ENCODE results near the gene ABI1. TPM values are rescaled to one million over a fixed set of nuclear protein-coding genes. Genes with fewer than 3 reads are reported as not detected.

Gene ABI1
- total RNA-seq, 1 experiment from 2014 or later: 79.8 TPM

- H3K36me3 ChIP-seq (ENCODE audit: insufficient read depth, low read length): peaks cover 37% of the 10 kb centered on the region; the same call in 1 of the 2 replicates
- peaks cover 33% of the 10 kb centered on the region for H3K79me2 ChIP-seq (ENCODE audit: low read length)
- peaks cover 7% of the 10 kb centered on the region for H3K4me1 ChIP-seq (ENCODE audit: low read length)
- no peak overlapping the region for H3K4me2 ChIP-seq (ENCODE audit: low read depth, low read length, poor library complexity, severe bottlenecking)
- H3K9ac ChIP-seq (ENCODE audit: low read length): no peak overlapping the region
- no peak overlapping the region for H3K4me3 ChIP-seq (ENCODE audit: low read length)
- no peaks in the 10 kb centered on the region for H3K9me3 ChIP-seq (ENCODE audit: low read length)
- no peaks in the 10 kb centered on the region for H3K9me2 ChIP-seq (replicated peaks; ENCODE audit: insufficient read depth, low read length)
- H4K20me1 ChIP-seq (ENCODE audit: insufficient read depth, low read depth, low read length): no peaks in the 10 kb centered on the region; the same call in 1 of the 2 replicates
- no peaks in the 10 kb centered on the region for H3K27me3 ChIP-seq (ENCODE audit: low read length)
- H2AFZ ChIP-seq (ENCODE audit: low read length): no peak overlapping the region
- no peak for DNase-seq
- H3K27ac ChIP-seq (ENCODE audit: low read length): no peak overlapping the region
Observed at GRCh38 chr10:26723016-26723415, 137.7 kb downstream of the ABI1 start.

GRCh38 chr10:26721561-26721960 lies 139.2 kb downstream of the ABI1 start:
- no peak overlapping the region for H3K4me2 ChIP-seq (ENCODE audit: low read depth, low read length, poor library complexity, severe bottlenecking)
- no peak overlapping the region for H2AFZ ChIP-seq (ENCODE audit: low read length)
- peaks cover 37% of the 10 kb centered on the region for H3K79me2 ChIP-seq (ENCODE audit: low read length)
- H3K9ac ChIP-seq (ENCODE audit: low read length): no peak overlapping the region
- no peaks in the 10 kb centered on the region for H3K9me2 ChIP-seq (replicated peaks; ENCODE audit: insufficient read depth, low read length)
- no peaks in the 10 kb centered on the region for H3K9me3 ChIP-seq (ENCODE audit: low read length)
- H4K20me1 ChIP-seq (ENCODE audit: insufficient read depth, low read depth, low read length): no peaks in the 10 kb centered on the region; the same call in 1 of the 2 replicates
- H3K27ac ChIP-seq (ENCODE audit: low read length): no peak overlapping the region
- DNase-seq: no peak
- no peak overlapping the region for H3K4me3 ChIP-seq (ENCODE audit: low read length)
- H3K27me3 ChIP-seq (ENCODE audit: low read length): no peaks in the 10 kb centered on the region
- H3K36me3 ChIP-seq (ENCODE audit: insufficient read depth, low read length): peaks cover 34% of the 10 kb centered on the region; the same call in 1 of the 2 replicates
- peaks cover 6% of the 10 kb centered on the region for H3K4me1 ChIP-seq (ENCODE audit: low read length)

- Histone ChIP-seq H3K27me3 (ENCODE audit: low read length) (no peaks in the 10 kb centered on the region), H3K4me1 (ENCODE audit: low read length) (no peaks in the 10 kb centered on the region), H3K79me2 (ENCODE audit: low read length) (peaks cover 49% of the 10 kb centered on the region), H3K27ac (ENCODE audit: low read length) (no peak overlapping the region), H2AFZ (ENCODE audit: low read length) (no peak overlapping the region), H3K9me3 (ENCODE audit: low read length) (no peaks in the 10 kb centered on the region), H4K20me1 (ENCODE audit: insufficient read depth, low read depth, low read length) (no peaks in the 10 kb centered on the region; the same call in 1 of the 2 replicates), H3K9me2 (replicated peaks; ENCODE audit: insufficient read depth, low read length) (no peaks in the 10 kb centered on the region), H3K9ac (ENCODE audit: low read length) (no peak overlapping the region), H3K4me2 (ENCODE audit: low read depth, low read length, poor library complexity, severe bottlenecking) (no peak overlapping the region), H3K4me3 (ENCODE audit: low read length) (no peak overlapping the region), H3K36me3 (ENCODE audit: insufficient read depth, low read length) (peaks cover 36% of the 10 kb centered on the region; the same call in 1 of the 2 replicates)
- no peak for DNase-seq
Observed at GRCh38 chr10:26717476-26717875, 143.3 kb downstream of the ABI1 start.

- H3K36me3 ChIP-seq (ENCODE audit: insufficient read depth, low read length): peaks cover 27% of the 10 kb centered on the region; the same call in 1 of the 2 replicates
Observed at GRCh38 chr10:26715137-26715487, 145.6 kb downstream of the ABI1 start.

GRCh38 chr10:26714415-26715136 lies 146.2 kb downstream of the ABI1 start:
- H3K9ac ChIP-seq (ENCODE audit: low read length): no peak overlapping the region
- no peaks in the 10 kb centered on the region for H3K27me3 ChIP-seq (ENCODE audit: low read length)
- no peak overlapping the region for H3K4me3 ChIP-seq (ENCODE audit: low read length)
- no peak overlapping the region for H2AFZ ChIP-seq (ENCODE audit: low read length)
- DNase-seq: no peak
- H4K20me1 ChIP-seq (ENCODE audit: insufficient read depth, low read depth, low read length): no peaks in the 10 kb centered on the region
- H3K4me1 ChIP-seq (ENCODE audit: low read length): no peaks in the 10 kb centered on the region
- no peak overlapping the region for H3K27ac ChIP-seq (ENCODE audit: low read length)
- no peaks in the 10 kb centered on the region for H3K9me3 ChIP-seq (ENCODE audit: low read length)
- H3K79me2 ChIP-seq (ENCODE audit: low read length): peaks cover 39% of the 10 kb centered on the region
- H3K36me3 ChIP-seq (ENCODE audit: insufficient read depth, low read length): peaks cover 24% of the 10 kb centered on the region; the same call in 1 of the 2 replicates
- no peak overlapping the region for H3K4me2 ChIP-seq (ENCODE audit: low read depth, low read length, poor library complexity, severe bottlenecking)
- H3K9me2 ChIP-seq (replicated peaks; ENCODE audit: insufficient read depth, low read length): no peaks in the 10 kb centered on the region

More at GRCh38 chr10:26715137-26715487, 145.6 kb downstream of the ABI1 start:
- Histone ChIP-seq H4K20me1 (ENCODE audit: insufficient read depth, low read depth, low read length) (no peaks in the 10 kb centered on the region), H3K27ac (ENCODE audit: low read length) (no peak overlapping the region), H3K9ac (ENCODE audit: low read length) (no peak overlapping the region), H3K4me3 (ENCODE audit: low read length) (no peak overlapping the region), H2AFZ (ENCODE audit: low read length) (no peak overlapping the region), H3K4me1 (ENCODE audit: low read length) (no peaks in the 10 kb centered on the region), H3K4me2 (ENCODE audit: low read depth, low read length, poor library complexity, severe bottlenecking) (no peak overlapping the region), H3K79me2 (ENCODE audit: low read length) (peaks cover 43% of the 10 kb centered on the region), H3K9me2 (replicated peaks; ENCODE audit: insufficient read depth, low read length) (no peaks in the 10 kb centered on the region), H3K9me3 (ENCODE audit: low read length) (no peaks in the 10 kb centered on the region), H3K27me3 (ENCODE audit: low read length) (no peaks in the 10 kb centered on the region)
- DNase-seq: no peak

- H3K27me3 ChIP-seq (ENCODE audit: low read length): no peaks in the 10 kb centered on the region
- peaks cover 42% of the 10 kb centered on the region for H3K79me2 ChIP-seq (ENCODE audit: low read length)
- H3K4me3 ChIP-seq (ENCODE audit: low read length): no peak overlapping the region
- no peaks in the 10 kb centered on the region for H3K9me3 ChIP-seq (ENCODE audit: low read length)
- H2AFZ ChIP-seq (ENCODE audit: low read length): no peak overlapping the region
- peaks cover 3% of the 10 kb centered on the region; the same call in 1 of the 2 replicates for H4K20me1 ChIP-seq (ENCODE audit: insufficient read depth, low read depth, low read length)
- H3K27ac ChIP-seq (ENCODE audit: low read length): no peak overlapping the region
- H3K4me2 ChIP-seq (ENCODE audit: low read depth, low read length, poor library complexity, severe bottlenecking): no peak overlapping the region
- no peaks in the 10 kb centered on the region for H3K9me2 ChIP-seq (replicated peaks; ENCODE audit: insufficient read depth, low read length)
- no peak overlapping the region for H3K9ac ChIP-seq (ENCODE audit: low read length)
- no peak for DNase-seq
- H3K4me1 ChIP-seq (ENCODE audit: low read length): no peaks in the 10 kb centered on the region
- peaks cover 18% of the 10 kb centered on the region; the same call in 1 of the 2 replicates for H3K36me3 ChIP-seq (ENCODE audit: insufficient read depth, low read length)
Observed at GRCh38 chr10:26711324-26711723, 149.4 kb downstream of the ABI1 start.

GRCh38 chr10:26706936-26707335 lies 153.8 kb downstream of the ABI1 start:
- Histone ChIP-seq H3K4me2 (ENCODE audit: low read depth, low read length, poor library complexity, severe bottlenecking) (no peak overlapping the region), H3K9ac (ENCODE audit: low read length) (no peak overlapping the region), H3K36me3 (ENCODE audit: insufficient read depth, low read length) (peaks cover 29% of the 10 kb centered on the region; the same call in 1 of the 2 replicates), H3K79me2 (ENCODE audit: low read length) (peaks cover 62% of the 10 kb centered on the region), H2AFZ (ENCODE audit: low read length) (no peak overlapping the region), H3K9me2 (replicated peaks; ENCODE audit: insufficient read depth, low read length) (no peaks in the 10 kb centered on the region), H4K20me1 (ENCODE audit: insufficient read depth, low read depth, low read length) (peaks cover 3% of the 10 kb centered on the region; the same call in 1 of the 2 replicates), H3K4me1 (ENCODE audit: low read length) (peaks cover 3% of the 10 kb centered on the region), H3K27me3 (ENCODE audit: low read length) (no peaks in the 10 kb centered on the region), H3K27ac (ENCODE audit: low read length) (no peak overlapping the region), H3K9me3 (ENCODE audit: low read length) (no peaks in the 10 kb centered on the region), H3K4me3 (ENCODE audit: low read length) (no peak overlapping the region)
- no peak for DNase-seq

GRCh38 chr10:26706206-26706605 lies 154.6 kb downstream of the ABI1 start:
- no peaks in the 10 kb centered on the region for H3K27me3 ChIP-seq (ENCODE audit: low read length)
- peaks cover 9% of the 10 kb centered on the region; the same call in 1 of the 2 replicates for H4K20me1 ChIP-seq (ENCODE audit: insufficient read depth, low read depth, low read length)
- H3K9me2 ChIP-seq (replicated peaks; ENCODE audit: insufficient read depth, low read length): no peaks in the 10 kb centered on the region
- no peak for DNase-seq
- no peaks in the 10 kb centered on the region for H3K9me3 ChIP-seq (ENCODE audit: low read length)
- H3K4me3 ChIP-seq (ENCODE audit: low read length): no peak overlapping the region
- H3K79me2 ChIP-seq (ENCODE audit: low read length): peaks cover 70% of the 10 kb centered on the region
- peaks cover 10% of the 10 kb centered on the region for H3K4me1 ChIP-seq (ENCODE audit: low read length)
- H3K36me3 ChIP-seq (ENCODE audit: insufficient read depth, low read length): peaks cover 33% of the 10 kb centered on the region; the same call in 1 of the 2 replicates
- H2AFZ ChIP-seq (ENCODE audit: low read length): no peak overlapping the region
- H3K4me2 ChIP-seq (ENCODE audit: low read depth, low read length, poor library complexity, severe bottlenecking): no peak overlapping the region
- no peak overlapping the region for H3K9ac ChIP-seq (ENCODE audit: low read length)
- H3K27ac ChIP-seq (ENCODE audit: low read length): no peak overlapping the region

Data from Karpas-422 (cell line).